Measurements from ENCODE around the gene EXOC4.

- no peak for TF ChIP-seq CTCF (IDR thresholded peaks at IDR 0.05; ENCODE audit: low read depth, low read length, poor library complexity, severe bottlenecking)
- no peak for TF ChIP-seq EZH2phosphoT487 (IDR thresholded peaks at IDR 0.05; ENCODE audit: borderline replicate concordance, low read length)
These were observed 477.5 kb downstream of the EXOC4 start for GRCh38 chr7:133730360-133730759.

Data from DOHH2 (cell line).